Left ventricle myocardium inferior (tissue), 1 donor: ENCODE data around the gene MAP7D2. TPM values are rescaled to one million over a fixed set of nuclear protein-coding genes. Genes with fewer than 3 reads are reported as not detected.
A peak's percentile ranks its signal among the peaks of the same experiment; 100 is the strongest.

ENCODE experiments used
- DNase-seq: peaks from one replicate; pipeline ENCODE4 v3.0.0-alpha.2; 2020
- H3K27ac ChIP-seq: fragments of 200-600 bp; replicated peaks from 2 replicates; pipeline ENCODE4 v1.8.0; 2021
- H3K27me3 ChIP-seq: fragments of 200-600 bp; 2 replicates; pipeline ENCODE4 v1.8.0; 2021; ENCODE audit warnings: low read depth
- H3K36me3 ChIP-seq: fragments of 200-600 bp; 2 replicates; pipeline ENCODE4 v1.8.0; 2021
- H3K4me1 ChIP-seq: fragments of 200-600 bp; 2 replicates; pipeline ENCODE4 v1.8.0; 2021
- H3K4me3 ChIP-seq: fragments of 200-600 bp; 2 replicates; pipeline ENCODE4 v1.8.0; 2021; ENCODE audit warnings: mild to moderate bottlenecking, moderate library complexity
- H3K9me3 ChIP-seq: fragments of 200-600 bp; replicated peaks from 2 replicates; pipeline ENCODE4 v1.8.0; 2021
- intact Hi-C: fragments of 100-400 bp; cut with micrococcal nuclease; formaldehyde crosslinking; loops from one replicate; pipeline ENCODE4 v1.11.0; 2022
- total RNA-seq: library from RNA; stranded (reverse); fragmentation: NEBNext Ultra II Directional; extraction: Animal tissue kit (Norgen Biotek cat#: 25700); gene quantifications from one replicate; pipeline ENCODE4 v1.2.1, GENCODE V29; 2021
- TF ChIP-seq, protein P1 (sequence below): fragments of 200-600 bp; IDR thresholded peaks from 2 replicates; pipeline ENCODE4 v1.8.0; 2021; ENCODE audit warnings: antibody characterized with exemption, mild to moderate bottlenecking, borderline replicate concordance
- donor health status: DM: no; HTN: yes; CAD: no; lungs with severe emphysema.

The MAP7D2 gene
- total RNA-seq, 1 donor from 2014 or later: 0.44 TPM

DNA sequence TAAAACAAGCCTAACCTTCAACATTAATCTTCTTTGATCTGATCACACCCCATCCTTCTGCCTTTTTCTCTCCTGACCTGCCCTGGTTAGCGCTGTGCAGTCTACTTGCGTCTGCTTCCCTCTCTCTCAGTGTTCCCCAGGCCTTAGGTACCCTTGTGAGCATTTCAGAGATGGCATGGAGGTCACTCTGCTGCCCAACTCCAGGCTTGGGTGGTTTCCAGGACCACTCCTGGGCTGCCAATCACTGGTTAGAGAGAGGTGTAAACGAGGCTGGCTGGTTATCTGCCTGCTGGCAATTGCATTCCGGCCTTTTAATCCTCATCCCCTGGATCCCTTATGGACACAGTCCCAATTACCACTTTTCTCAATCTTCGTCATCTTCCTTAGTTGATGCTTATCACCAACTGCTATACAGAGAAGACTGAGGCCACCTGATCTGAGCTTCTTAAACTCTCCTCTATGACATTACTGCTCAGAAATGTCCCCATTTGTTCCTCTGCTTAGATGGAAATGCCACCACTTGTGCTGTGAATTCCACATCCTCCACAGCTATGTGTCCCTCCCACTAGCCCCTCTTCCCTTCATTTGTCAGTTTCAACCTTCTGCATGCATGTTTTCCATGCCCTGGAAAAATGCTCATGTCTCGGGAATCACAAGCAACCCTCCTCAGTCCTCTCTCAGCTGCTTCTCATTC, 96.9 kb downstream of the MAP7D2 start:
- TF ChIP-seq, protein P1, sequence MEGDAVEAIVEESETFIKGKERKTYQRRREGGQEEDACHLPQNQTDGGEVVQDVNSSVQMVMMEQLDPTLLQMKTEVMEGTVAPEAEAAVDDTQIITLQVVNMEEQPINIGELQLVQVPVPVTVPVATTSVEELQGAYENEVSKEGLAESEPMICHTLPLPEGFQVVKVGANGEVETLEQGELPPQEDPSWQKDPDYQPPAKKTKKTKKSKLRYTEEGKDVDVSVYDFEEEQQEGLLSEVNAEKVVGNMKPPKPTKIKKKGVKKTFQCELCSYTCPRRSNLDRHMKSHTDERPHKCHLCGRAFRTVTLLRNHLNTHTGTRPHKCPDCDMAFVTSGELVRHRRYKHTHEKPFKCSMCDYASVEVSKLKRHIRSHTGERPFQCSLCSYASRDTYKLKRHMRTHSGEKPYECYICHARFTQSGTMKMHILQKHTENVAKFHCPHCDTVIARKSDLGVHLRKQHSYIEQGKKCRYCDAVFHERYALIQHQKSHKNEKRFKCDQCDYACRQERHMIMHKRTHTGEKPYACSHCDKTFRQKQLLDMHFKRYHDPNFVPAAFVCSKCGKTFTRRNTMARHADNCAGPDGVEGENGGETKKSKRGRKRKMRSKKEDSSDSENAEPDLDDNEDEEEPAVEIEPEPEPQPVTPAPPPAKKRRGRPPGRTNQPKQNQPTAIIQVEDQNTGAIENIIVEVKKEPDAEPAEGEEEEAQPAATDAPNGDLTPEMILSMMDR: no peak
- Histone ChIP-seq H3K4me3 (no peak overlapping the region), H3K9me3 (no peaks in the 10 kb centered on the region), H3K27ac (no peak overlapping the region), H3K27me3 (no peaks in the 10 kb centered on the region), H3K4me1 (no peaks in the 10 kb centered on the region), H3K36me3 (no peaks in the 10 kb centered on the region)
- intact Hi-C loops: no loop called here
- peak; percentile 40 for DNase-seq

DNA sequence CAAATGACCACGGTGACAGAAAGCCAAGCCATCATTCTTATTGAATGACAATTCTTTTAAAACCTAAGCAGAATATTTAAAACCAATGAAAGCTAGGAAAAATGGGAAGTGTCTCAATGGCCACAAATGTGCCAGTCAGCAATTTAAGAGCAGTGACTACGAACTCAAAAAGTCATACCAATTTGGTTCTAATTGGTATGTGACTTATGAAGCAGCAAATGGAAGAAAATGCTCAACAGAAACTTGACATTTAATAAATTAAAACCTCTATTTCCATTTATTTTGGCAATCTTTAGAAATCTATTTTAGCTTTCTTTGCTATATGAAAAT, 100.1 kb downstream of the MAP7D2 start:
- no peaks in the 10 kb centered on the region for H3K36me3 ChIP-seq
- no peaks in the 10 kb centered on the region for H3K27me3 ChIP-seq
- intact Hi-C loops: no loop called here
- no peaks in the 10 kb centered on the region for H3K4me1 ChIP-seq
- DNase-seq: no peak
- TF ChIP-seq, protein P1: no peak
- H3K27ac ChIP-seq: no peak overlapping the region
- H3K4me3 ChIP-seq: no peak overlapping the region
- H3K9me3 ChIP-seq: no peaks in the 10 kb centered on the region

DNA sequence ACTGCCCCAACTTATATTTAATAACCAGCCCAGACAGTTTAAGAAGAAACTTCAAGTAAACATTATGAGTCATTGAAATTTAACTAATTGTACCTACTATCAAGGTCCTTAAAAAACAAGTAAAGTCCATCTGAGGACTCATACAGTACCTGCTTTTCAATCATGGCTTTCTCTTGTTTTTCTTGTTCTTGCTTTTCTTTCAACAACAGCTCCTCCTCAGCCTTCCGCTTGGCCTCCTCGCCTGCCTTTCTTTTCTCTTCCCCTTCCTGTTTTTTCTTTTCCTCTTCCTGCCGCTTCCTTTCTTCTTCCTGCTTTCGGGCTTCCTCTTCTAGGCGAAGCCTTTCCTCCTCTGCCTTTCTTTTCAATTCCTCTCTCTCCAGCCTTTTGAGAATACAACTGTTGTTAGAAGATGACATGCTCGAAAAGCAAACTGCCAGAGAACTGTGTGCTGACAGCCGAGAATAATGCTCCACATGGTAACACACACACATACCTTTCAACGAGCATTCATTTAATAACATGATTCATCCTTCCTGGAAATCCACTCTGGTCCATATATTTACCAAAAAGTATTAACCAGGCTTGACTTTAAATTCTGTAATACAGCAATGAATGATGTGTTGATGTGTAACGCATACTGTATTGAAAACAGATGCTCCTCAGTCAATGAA, 100.6 kb downstream of the MAP7D2 start:
- Histone ChIP-seq H3K27me3 (no peaks in the 10 kb centered on the region), H3K9me3 (no peaks in the 10 kb centered on the region), H3K4me3 (no peak overlapping the region), H3K4me1 (no peaks in the 10 kb centered on the region), H3K36me3 (no peaks in the 10 kb centered on the region), H3K27ac (no peak overlapping the region)
- no peak for DNase-seq
- TF ChIP-seq, protein P1: no peak
- intact Hi-C loops: no loop called here

DNA sequence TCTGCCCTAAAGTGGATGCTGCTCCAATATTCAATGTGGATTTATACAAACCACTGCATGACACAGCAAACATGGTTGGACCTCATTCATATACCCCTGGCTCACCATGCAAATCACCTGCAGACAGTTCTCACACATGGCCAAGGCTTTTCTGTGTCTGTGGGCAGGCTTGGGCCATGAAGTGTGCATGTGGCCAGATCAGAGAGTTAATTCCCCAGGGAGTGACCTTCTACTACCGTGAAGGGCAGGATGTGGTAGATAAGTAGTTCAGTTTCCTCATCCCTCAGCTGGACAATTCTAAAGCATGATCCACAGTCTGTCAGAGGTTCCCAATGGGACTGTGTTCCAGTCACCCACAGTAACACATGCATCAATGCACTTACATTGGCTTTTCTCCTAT, 101.3 kb downstream of the MAP7D2 start:
- TF ChIP-seq, protein P1: no peak
- Histone ChIP-seq H3K4me3 (no peak overlapping the region), H3K27me3 (no peaks in the 10 kb centered on the region), H3K4me1 (no peaks in the 10 kb centered on the region), H3K36me3 (no peaks in the 10 kb centered on the region), H3K27ac (no peak overlapping the region), H3K9me3 (no peaks in the 10 kb centered on the region)
- intact Hi-C loops: no loop called here
- no peak for DNase-seq

DNA sequence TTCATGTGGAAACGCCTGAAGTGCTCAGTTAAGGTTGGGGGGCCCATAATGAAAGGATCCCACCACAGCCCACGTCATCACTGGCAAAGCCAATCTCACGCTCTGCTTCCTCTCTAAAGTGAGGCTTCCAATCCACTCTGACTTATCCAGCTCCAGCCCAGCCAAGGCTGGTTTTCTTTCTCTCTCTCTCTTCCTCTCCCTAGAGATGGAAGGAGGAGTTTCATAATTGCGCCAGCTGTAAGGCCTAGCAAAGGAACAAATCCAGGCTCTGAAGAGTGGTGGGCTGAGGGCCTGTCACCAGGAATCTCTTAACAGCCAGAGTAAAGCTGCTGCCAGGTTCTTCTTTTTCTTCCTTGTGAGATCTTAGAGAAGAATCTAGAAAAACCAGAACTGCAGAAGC, 105.1 kb downstream of the MAP7D2 start:
- H3K36me3 ChIP-seq: no peaks in the 10 kb centered on the region
- H3K4me3 ChIP-seq: no peak overlapping the region
- no peak for DNase-seq
- no peaks in the 10 kb centered on the region for H3K4me1 ChIP-seq
- no peaks in the 10 kb centered on the region for H3K27me3 ChIP-seq
- TF ChIP-seq, protein P1: no peak
- H3K9me3 ChIP-seq: no peaks in the 10 kb centered on the region
- intact Hi-C loops: no loop called here
- no peak overlapping the region for H3K27ac ChIP-seq
